Keratinocyte (primary cell): Measurements from ENCODE around the gene SLC25A43. TPM values are rescaled to one million over a fixed set of nuclear protein-coding genes. Genes with fewer than 3 reads are reported as not detected.
A peak's percentile ranks its signal among the peaks of the same experiment; 100 is the strongest.

Experiments
- DNase-seq: peaks from one replicate; pipeline ENCODE4 v3.0.0-alpha.2; 2011; ENCODE audit warnings: low read depth, missing footprints, low spot score
- FAIRE-seq: peaks from 2 replicates; lab custom pipeline; 2011; peaks lifted over from hg19 to GRCh38; lab: Jason Lieb, UNC
- H2AFZ ChIP-seq: 2 replicates; pipeline ENCODE4 v1.6.0; 2012; ENCODE audit warnings: low read length, control low read depth, inconsistent platforms; ENCODE audit not compliant: control insufficient read depth
- H3K27ac ChIP-seq: 2 replicates; pipeline ENCODE4 v1.5.1; 2011; ENCODE audit warnings: low read length; ENCODE audit not compliant: control insufficient read depth, insufficient read depth
- H3K27me3 ChIP-seq: 3 replicates; pipeline ENCODE4 v1.6.0; 2011; ENCODE audit warnings: low read length; ENCODE audit not compliant: control insufficient read depth, insufficient read depth; ENCODE audit errors: extremely low read depth
- H3K36me3 ChIP-seq, 2 experiments: 2 replicates in 1 of 2; 3 replicates in 1 of 2; pipeline ENCODE4 v1.5.1; 2011; ENCODE audit warnings: low read length in 2 of 2, mild to moderate bottlenecking in 1 of 2; ENCODE audit not compliant: control insufficient read depth in 2 of 2, insufficient read depth in 2 of 2; ENCODE audit errors: extremely low read depth in 1 of 2
- H3K4me1 ChIP-seq: 3 replicates; pipeline ENCODE4 v1.5.1; 2011; ENCODE audit warnings: low read length; ENCODE audit not compliant: control insufficient read depth, insufficient read depth; ENCODE audit errors: extremely low read depth
- H3K4me2 ChIP-seq: 3 replicates; pipeline ENCODE4 v1.6.0; 2011; ENCODE audit warnings: low read depth, low read length; ENCODE audit not compliant: control insufficient read depth, insufficient read depth; ENCODE audit errors: extremely low read depth
- H3K4me3 ChIP-seq, 3 experiments: fragments of 200-600 bp in 1 of 3; sonication (generic) in 1 of 3; 2 replicates in 2 of 3; 3 replicates in 1 of 3; pipeline ENCODE4 v1.5.1; 2011 to 2016; ENCODE audit warnings: low read length in 3 of 3, mild to moderate bottlenecking in 3 of 3, control low read depth in 2 of 3, inconsistent platforms in 1 of 3, low read depth in 1 of 3, mixed read lengths in 1 of 3, mixed run types in 1 of 3, moderate library complexity in 1 of 3; ENCODE audit not compliant: control insufficient read depth in 2 of 3, insufficient read depth in 2 of 3; ENCODE audit errors: extremely low read depth in 1 of 3
- H3K79me2 ChIP-seq: 2 replicates; pipeline ENCODE4 v1.6.0; 2012; ENCODE audit warnings: low read length; ENCODE audit not compliant: control insufficient read depth, insufficient read depth
- H3K9ac ChIP-seq: 3 replicates; pipeline ENCODE4 v1.6.0; 2011; ENCODE audit warnings: low read length; ENCODE audit not compliant: control insufficient read depth, insufficient read depth; ENCODE audit errors: extremely low read depth
- H3K9me1 ChIP-seq: 3 replicates; pipeline ENCODE4 v1.6.0; 2011; ENCODE audit warnings: low read length; ENCODE audit not compliant: control insufficient read depth, insufficient read depth; ENCODE audit errors: extremely low read depth
- H3K9me3 ChIP-seq: 2 replicates; pipeline ENCODE4 v1.5.1; 2012; ENCODE audit warnings: low read depth, low read length; ENCODE audit not compliant: control insufficient read depth
- H4K20me1 ChIP-seq: 3 replicates; pipeline ENCODE4 v1.6.0; 2011; ENCODE audit warnings: low read length; ENCODE audit not compliant: control insufficient read depth, insufficient read depth; ENCODE audit errors: extremely low read depth
- EZH2 ChIP-seq: IDR thresholded peaks from one replicate; pipeline ENCODE4 v1.6.1; 2012; ENCODE audit warnings: inconsistent platforms, mild to moderate bottlenecking, low read length, moderate library complexity
- dilution Hi-C: fragments of 300-500 bp; cut with MboI; formaldehyde crosslinking; loops from one replicate; pipeline ENCODE4 v1.7.0; 2020; ENCODE audit warnings: low sequenced_read_pairs; ENCODE audit not compliant: extremely low pct_ligation_motif_present
- polyA plus RNA-seq, 5 experiments: library from polyadenylated mRNA; depleted of rRNA in 3 of 5; stranded (reverse) in 3 of 5; stranded (forward) in 1 of 5; unstranded in 1 of 5; fragments of >200 nt; gene quantifications; 1 replicate in 1 of 5; 2 replicates in 3 of 5; 3 replicates in 1 of 5; pipeline versions ENCODE4 v1.2.1 to v1.2.3, GENCODE V29; 2011 to 2012; ENCODE audit warnings: missing spikeins in 2 of 5, low read depth in 1 of 5, low replicate concordance in 1 of 5
- TF ChIP-seq, protein P1 (sequence below), 3 experiments: IDR thresholded peaks in 1 of 3; conservative IDR thresholded peaks in 1 of 3; optimal IDR thresholded peaks in 1 of 3; 2 replicates in 2 of 3; 3 replicates in 1 of 3; pipeline versions ENCODE3 to v1.5.1; 2011; ENCODE audit warnings: low read length in 3 of 3, mild to moderate bottlenecking in 3 of 3, moderate library complexity in 2 of 3, control low read depth in 1 of 3, inconsistent platforms in 1 of 3; ENCODE audit not compliant: insufficient read depth in 2 of 3; ENCODE audit errors: extremely low read depth in 1 of 3

SLC25A43 gene
- polyA plus RNA-seq, 1 donor (not counting 4 experiments of a cell fraction or from before 2014, with no cell fraction given) = 23.0 TPM

DNA sequence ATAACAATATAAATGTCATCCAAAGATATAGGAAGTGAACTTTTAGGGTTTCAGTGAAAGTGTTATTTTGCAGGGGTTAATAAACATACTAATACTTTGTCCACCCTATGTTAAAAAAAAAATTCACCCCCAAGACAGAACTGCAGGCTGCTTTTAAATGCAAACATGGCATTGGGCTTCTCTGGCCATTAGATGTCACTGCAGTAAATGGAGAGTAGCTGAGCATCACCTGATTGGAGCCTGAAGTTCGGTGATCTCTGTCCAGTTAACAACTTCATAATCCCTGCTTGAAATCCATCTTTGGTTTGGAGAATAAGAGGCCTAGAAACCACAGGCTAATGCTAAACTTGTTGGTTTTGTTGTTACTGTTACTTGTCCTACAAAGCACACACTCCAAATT is 18.7 kb downstream of the SLC25A43 start:
- Histone ChIP-seq H3K27me3 (no peaks in the 10 kb centered on the region), H3K9ac (no peak overlapping the region), H3K4me2 (no peak overlapping the region), H3K79me2 (no peaks in the 10 kb centered on the region), H3K4me3 (no peak overlapping the region), H3K4me1 (no peaks in the 10 kb centered on the region), H2AFZ (no peak overlapping the region), H3K36me3 (peaks cover 0 to 2% of the 10 kb centered on the region in 2 experiments), H3K9me3 (no peaks in the 10 kb centered on the region), H3K27ac (no peak overlapping the region), H3K9me1 (no peaks in the 10 kb centered on the region), H4K20me1 (no peaks in the 10 kb centered on the region)
- DNase-seq (no peak), FAIRE-seq (no peak)
- TF ChIP-seq EZH2 = no peak
- TF ChIP-seq, protein P1, sequence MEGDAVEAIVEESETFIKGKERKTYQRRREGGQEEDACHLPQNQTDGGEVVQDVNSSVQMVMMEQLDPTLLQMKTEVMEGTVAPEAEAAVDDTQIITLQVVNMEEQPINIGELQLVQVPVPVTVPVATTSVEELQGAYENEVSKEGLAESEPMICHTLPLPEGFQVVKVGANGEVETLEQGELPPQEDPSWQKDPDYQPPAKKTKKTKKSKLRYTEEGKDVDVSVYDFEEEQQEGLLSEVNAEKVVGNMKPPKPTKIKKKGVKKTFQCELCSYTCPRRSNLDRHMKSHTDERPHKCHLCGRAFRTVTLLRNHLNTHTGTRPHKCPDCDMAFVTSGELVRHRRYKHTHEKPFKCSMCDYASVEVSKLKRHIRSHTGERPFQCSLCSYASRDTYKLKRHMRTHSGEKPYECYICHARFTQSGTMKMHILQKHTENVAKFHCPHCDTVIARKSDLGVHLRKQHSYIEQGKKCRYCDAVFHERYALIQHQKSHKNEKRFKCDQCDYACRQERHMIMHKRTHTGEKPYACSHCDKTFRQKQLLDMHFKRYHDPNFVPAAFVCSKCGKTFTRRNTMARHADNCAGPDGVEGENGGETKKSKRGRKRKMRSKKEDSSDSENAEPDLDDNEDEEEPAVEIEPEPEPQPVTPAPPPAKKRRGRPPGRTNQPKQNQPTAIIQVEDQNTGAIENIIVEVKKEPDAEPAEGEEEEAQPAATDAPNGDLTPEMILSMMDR (optimal IDR thresholded peaks at IDR 0.05 in 1 of 3, IDR thresholded peaks at IDR 0.05 in 1 of 3, conservative IDR thresholded peaks at IDR 0.05 in 1 of 3; ENCODE audit: extremely low read depth in 1 of 3, insufficient read depth in 2 of 3, low read length in 3 of 3) = peak in 1 of 3 experiments; percentile 34
- dilution Hi-C loops = no loop called here

DNA sequence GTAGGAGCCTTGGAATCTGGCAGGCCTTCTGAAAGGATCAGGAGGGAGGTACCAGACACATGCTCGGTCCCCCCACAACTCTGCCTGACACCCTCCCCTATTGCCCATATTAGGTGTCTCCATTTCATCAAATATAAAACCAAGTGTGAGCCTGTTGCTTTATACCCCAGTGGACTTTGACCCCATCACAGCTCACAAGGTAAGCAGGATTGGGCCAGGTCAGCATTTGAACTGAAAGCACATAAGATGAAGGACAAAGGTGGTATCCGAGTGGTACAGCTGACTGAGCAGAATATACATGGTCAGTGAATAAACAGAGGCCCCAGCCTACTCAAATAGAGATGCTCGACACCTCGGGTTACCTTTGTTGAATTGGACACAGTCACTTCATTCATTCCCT is 20.0 kb downstream of the SLC25A43 start:
- Histone ChIP-seq H3K9me3 (no peaks in the 10 kb centered on the region), H3K4me2 (no peak overlapping the region), H3K36me3 (peaks cover 0 to 2% of the 10 kb centered on the region in 2 experiments), H2AFZ (no peak overlapping the region), H4K20me1 (no peaks in the 10 kb centered on the region), H3K27ac (no peak overlapping the region), H3K4me3 (no peak overlapping the region), H3K9ac (no peak overlapping the region), H3K27me3 (no peaks in the 10 kb centered on the region), H3K9me1 (no peaks in the 10 kb centered on the region), H3K4me1 (no peaks in the 10 kb centered on the region), H3K79me2 (no peaks in the 10 kb centered on the region)
- FAIRE-seq (no peak), DNase-seq (no peak)
- dilution Hi-C loops = no loop called here
- TF ChIP-seq, protein P1 (optimal IDR thresholded peaks at IDR 0.05 in 1 of 3, IDR thresholded peaks at IDR 0.05 in 1 of 3, conservative IDR thresholded peaks at IDR 0.05 in 1 of 3; ENCODE audit: extremely low read depth in 1 of 3, insufficient read depth in 2 of 3, low read length in 3 of 3) = no peak
- no peak for TF ChIP-seq EZH2
